Measurements from ENCODE around the gene CRYBA1. TPM values are rescaled to one million over a fixed set of nuclear protein-coding genes. Genes with fewer than 3 reads are reported as not detected.
A peak's percentile ranks its signal among the peaks of the same experiment; 100 is the strongest.

The CRYBA1 gene
- total RNA-seq, 2 experiments from 2014 or later: not detected

DNA sequence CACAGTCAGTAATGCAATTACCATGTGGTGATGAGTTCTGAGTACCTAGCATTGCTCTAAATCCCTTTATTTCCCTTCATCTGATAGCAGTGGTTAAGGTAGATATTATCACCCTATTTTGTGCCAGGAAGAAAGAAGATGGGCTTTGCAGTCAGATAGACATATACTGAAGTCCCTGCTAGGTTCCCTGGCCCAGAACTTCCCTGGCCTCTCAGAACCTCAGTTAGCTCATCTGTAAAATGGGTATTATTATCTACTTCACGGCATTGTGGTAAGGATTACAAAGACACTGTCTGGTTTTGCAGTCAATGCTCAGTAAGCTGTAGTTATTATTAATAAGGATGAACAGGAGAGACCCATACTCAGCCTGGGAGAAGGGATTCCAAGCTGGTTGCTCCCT lies 4.6 kb upstream of the CRYBA1 start:
- no peak overlapping the region for H3K27ac Mint-ChIP-seq
- no peak for ATAC-seq
- ChIA-PET POLR2A (interaction anchor here (1.1 kb wide), 1 partner anchor 23 kb away, joined by 3 read pairs; no protein-coding TSS in a partner anchor), CTCF (interaction anchor here (0.7 to 3.4 kb wide), 10 partner anchors 9 to 125 kb away, joined by 3 to 14 read pairs (median 4); partner anchors contain the start of gene MYO18A)
- H3K36me3 Mint-ChIP-seq (ENCODE audit: low read depth): no peaks in the 10 kb centered on the region
- H3K27me3 Mint-ChIP-seq: no peaks in the 10 kb centered on the region
- intact Hi-C loops (cut with micrococcal nuclease): no loop called here
- TF ChIP-seq, protein P1, sequence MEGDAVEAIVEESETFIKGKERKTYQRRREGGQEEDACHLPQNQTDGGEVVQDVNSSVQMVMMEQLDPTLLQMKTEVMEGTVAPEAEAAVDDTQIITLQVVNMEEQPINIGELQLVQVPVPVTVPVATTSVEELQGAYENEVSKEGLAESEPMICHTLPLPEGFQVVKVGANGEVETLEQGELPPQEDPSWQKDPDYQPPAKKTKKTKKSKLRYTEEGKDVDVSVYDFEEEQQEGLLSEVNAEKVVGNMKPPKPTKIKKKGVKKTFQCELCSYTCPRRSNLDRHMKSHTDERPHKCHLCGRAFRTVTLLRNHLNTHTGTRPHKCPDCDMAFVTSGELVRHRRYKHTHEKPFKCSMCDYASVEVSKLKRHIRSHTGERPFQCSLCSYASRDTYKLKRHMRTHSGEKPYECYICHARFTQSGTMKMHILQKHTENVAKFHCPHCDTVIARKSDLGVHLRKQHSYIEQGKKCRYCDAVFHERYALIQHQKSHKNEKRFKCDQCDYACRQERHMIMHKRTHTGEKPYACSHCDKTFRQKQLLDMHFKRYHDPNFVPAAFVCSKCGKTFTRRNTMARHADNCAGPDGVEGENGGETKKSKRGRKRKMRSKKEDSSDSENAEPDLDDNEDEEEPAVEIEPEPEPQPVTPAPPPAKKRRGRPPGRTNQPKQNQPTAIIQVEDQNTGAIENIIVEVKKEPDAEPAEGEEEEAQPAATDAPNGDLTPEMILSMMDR (IDR thresholded peaks at IDR 0.05): no peak
- no peak overlapping the region for H3K4me3 Mint-ChIP-seq
- H3K4me1 Mint-ChIP-seq (ENCODE audit: low read depth): peaks cover 7% of the 10 kb centered on the region
- no peaks in the 10 kb centered on the region for H3K9me3 Mint-ChIP-seq
- no peak for DNase-seq

DNA sequence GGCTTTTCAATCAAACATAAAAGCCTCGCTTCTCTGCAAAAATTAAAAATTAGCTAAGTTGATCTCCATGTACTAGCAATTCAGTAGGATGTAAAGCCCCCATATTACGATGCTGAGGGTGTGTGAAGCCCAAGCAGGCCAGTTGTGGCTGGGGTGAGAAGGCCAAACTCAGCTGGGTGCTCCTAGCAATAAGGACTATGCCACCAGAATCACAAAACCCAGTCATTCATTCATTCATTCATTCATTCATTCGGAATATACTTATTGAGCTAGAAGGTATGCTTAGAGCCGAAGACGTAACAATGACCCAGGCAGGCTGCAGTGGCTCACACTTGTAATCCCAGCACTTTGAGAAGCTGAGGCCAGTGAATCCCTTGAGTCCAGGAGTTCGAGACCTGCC lies 3.9 kb upstream of the CRYBA1 start:
- no peak for DNase-seq

DNA sequence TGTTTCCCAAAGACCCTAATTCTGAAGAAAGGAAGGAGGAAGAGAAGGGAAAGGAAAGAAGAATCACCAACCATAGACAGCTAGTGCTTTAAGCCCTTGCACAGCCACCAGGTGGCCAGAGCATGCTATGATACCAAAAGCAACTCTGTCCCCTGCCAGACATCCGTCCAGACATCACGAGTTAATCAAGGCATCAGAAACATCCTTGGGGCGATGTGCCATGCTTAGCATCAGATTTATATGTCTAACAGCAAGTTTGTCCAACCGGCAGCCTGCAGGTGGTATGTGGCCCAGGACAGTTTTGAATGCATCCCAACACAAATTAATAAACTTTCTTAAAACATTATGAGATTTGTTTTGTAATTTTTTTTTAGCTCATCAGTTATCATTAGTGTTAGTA lies 2.9 kb upstream of the CRYBA1 start:
- H3K4me1 Mint-ChIP-seq (ENCODE audit: low read depth): peaks cover 7% of the 10 kb centered on the region
- CTCF ChIA-PET: interaction anchor here (0.6 to 1.6 kb wide), 3 partner anchors 12 to 64 kb away, joined by 3 to 4 read pairs (median 3); partner anchors contain the start of gene MYO18A
- no peaks in the 10 kb centered on the region for H3K27me3 Mint-ChIP-seq
- TF ChIP-seq, protein P1 (IDR thresholded peaks at IDR 0.05): peak; percentile 3
- ATAC-seq (no peak), DNase-seq (peak; percentile 20)
- H3K27ac Mint-ChIP-seq: no peak overlapping the region
- H3K9me3 Mint-ChIP-seq: no peaks in the 10 kb centered on the region
- no peak overlapping the region for H3K4me3 Mint-ChIP-seq
- no peaks in the 10 kb centered on the region for H3K36me3 Mint-ChIP-seq (ENCODE audit: low read depth)
- POLR2A ChIA-PET: no interaction called here
- intact Hi-C loops (cut with micrococcal nuclease): no loop called here

More for the DNA sequence above, 3.9 kb upstream of the CRYBA1 start:
- ChIA-PET POLR2A (interaction anchor here (1.1 kb wide), 1 partner anchor 23 kb away, joined by 3 read pairs; no protein-coding TSS in a partner anchor), CTCF (interaction anchor here (0.6 to 3.4 kb wide), 11 partner anchors 9 to 211 kb away, joined by 3 to 14 read pairs (median 4); partner anchors contain the start of gene MYO18A)
- Mint-ChIP-seq H3K4me3 (no peak overlapping the region), H3K27ac (no peak overlapping the region), H3K4me1 (ENCODE audit: low read depth) (peaks cover 7% of the 10 kb centered on the region), H3K36me3 (ENCODE audit: low read depth) (no peaks in the 10 kb centered on the region), H3K27me3 (no peaks in the 10 kb centered on the region), H3K9me3 (no peaks in the 10 kb centered on the region)
- TF ChIP-seq, protein P1 (IDR thresholded peaks at IDR 0.05): no peak
- intact Hi-C loops (cut with micrococcal nuclease): no loop called here
- ATAC-seq: no peak

DNA sequence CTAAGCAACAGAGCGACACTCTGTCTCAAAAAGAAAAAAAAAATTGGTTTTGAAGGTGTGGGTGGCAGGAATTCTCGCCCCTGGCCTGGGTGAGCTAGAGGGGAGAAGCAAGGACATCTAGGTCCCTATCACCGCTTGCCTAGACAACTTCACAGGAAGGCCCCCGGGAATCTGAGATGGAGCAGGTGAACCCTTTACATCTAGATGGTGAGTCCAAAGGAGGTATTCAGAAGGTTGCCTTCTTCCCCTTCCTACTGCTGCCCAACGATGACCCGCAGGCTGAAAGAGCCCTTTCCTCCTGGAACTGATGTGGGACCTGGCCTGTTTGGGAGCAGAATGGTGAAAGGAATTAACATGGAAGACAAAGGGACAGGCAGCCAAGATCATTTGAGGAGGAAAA lies 1.3 kb upstream of the CRYBA1 start:
- Mint-ChIP-seq H3K27me3 (no peaks in the 10 kb centered on the region), H3K4me3 (no peak overlapping the region), H3K9me3 (no peaks in the 10 kb centered on the region), H3K36me3 (ENCODE audit: low read depth) (no peaks in the 10 kb centered on the region), H3K4me1 (ENCODE audit: low read depth) (peaks cover 7% of the 10 kb centered on the region), H3K27ac (no peak overlapping the region)
- CTCF ChIA-PET: interaction anchor here (1.1 to 1.6 kb wide), 2 partner anchors 12 to 129 kb away, joined by 3 to 5 read pairs; no protein-coding TSS in a partner anchor
- POLR2A ChIA-PET: interaction anchor here (0.7 kb wide), 1 partner anchor 292 kb away, joined by 3 read pairs; no protein-coding TSS in a partner anchor
- intact Hi-C loops (cut with micrococcal nuclease): no loop called here
- ATAC-seq (no peak), DNase-seq (no peak)
- TF ChIP-seq, protein P1 (IDR thresholded peaks at IDR 0.05): no peak

DNA sequence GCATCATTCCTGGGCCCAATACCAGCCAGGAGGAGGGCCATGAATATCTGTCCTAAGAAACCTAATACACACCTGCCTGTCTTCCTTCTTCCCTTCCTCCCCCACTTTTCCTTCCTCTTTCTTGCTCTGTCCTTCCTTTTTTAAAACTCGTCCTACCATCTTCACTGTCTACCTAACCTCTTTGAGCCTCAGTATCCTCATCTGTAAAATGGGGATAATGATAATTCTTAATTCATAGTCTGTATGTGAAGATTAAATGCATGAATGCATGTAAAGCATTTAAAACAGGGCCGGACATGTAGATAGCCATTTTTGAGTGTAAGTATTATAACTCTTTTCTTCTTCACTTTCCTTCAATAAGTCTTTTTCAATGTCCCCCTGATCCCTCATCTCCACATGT lies 560 bp downstream of the CRYBA1 start:
- no peak for ATAC-seq

More for the DNA sequence above, 560 bp downstream of the CRYBA1 start:
- ChIA-PET POLR2A (no interaction called here), CTCF (interaction anchor here (1.6 kb wide), 1 partner anchor 130 kb away, joined by 3 read pairs; no protein-coding TSS in a partner anchor)
- DNase-seq: no peak
- H3K9me3 Mint-ChIP-seq: no peaks in the 10 kb centered on the region
- intact Hi-C loops (cut with micrococcal nuclease): no loop called here
- H3K36me3 Mint-ChIP-seq (ENCODE audit: low read depth): no peaks in the 10 kb centered on the region
- H3K27me3 Mint-ChIP-seq: no peaks in the 10 kb centered on the region
- H3K4me1 Mint-ChIP-seq (ENCODE audit: low read depth): no peaks in the 10 kb centered on the region
- no peak overlapping the region for H3K27ac Mint-ChIP-seq
- TF ChIP-seq, protein P1 (IDR thresholded peaks at IDR 0.05): no peak
- H3K4me3 Mint-ChIP-seq: no peak overlapping the region
